HUES48 (cell line): ENCODE results near the gene UBXN6.

Source experiments
- H3K27ac ChIP-seq: one replicate; pipeline ENCODE4 v1.7.0; 2013; ENCODE audit warnings: low read depth, low read length, inconsistent platforms
- H3K27me3 ChIP-seq: 2 replicates; pipeline ENCODE4 v1.6.1; 2013; ENCODE audit warnings: mild to moderate bottlenecking, low read length; ENCODE audit not compliant: control insufficient read depth, insufficient read depth
- H3K36me3 ChIP-seq: 2 replicates; pipeline ENCODE4 v1.6.1; 2013; ENCODE audit warnings: low read length; ENCODE audit not compliant: control insufficient read depth, insufficient read depth
- H3K4me1 ChIP-seq: 2 replicates; pipeline ENCODE4 v1.6.1; 2013; ENCODE audit warnings: mild to moderate bottlenecking, low read length; ENCODE audit not compliant: control insufficient read depth, insufficient read depth
- H3K4me3 ChIP-seq: 2 replicates; pipeline ENCODE4 v1.5.1; 2013; ENCODE audit warnings: mild to moderate bottlenecking, low read depth, low read length
- H3K9ac ChIP-seq: 2 replicates; pipeline ENCODE4 v1.6.1; 2013; ENCODE audit warnings: mild to moderate bottlenecking, low read depth, low read length, moderate library complexity
- H3K9me3 ChIP-seq: 2 replicates; pipeline ENCODE4 v1.6.1; 2013; ENCODE audit warnings: low read length; ENCODE audit not compliant: control insufficient read depth, insufficient read depth

The UBXN6 gene

DNA sequence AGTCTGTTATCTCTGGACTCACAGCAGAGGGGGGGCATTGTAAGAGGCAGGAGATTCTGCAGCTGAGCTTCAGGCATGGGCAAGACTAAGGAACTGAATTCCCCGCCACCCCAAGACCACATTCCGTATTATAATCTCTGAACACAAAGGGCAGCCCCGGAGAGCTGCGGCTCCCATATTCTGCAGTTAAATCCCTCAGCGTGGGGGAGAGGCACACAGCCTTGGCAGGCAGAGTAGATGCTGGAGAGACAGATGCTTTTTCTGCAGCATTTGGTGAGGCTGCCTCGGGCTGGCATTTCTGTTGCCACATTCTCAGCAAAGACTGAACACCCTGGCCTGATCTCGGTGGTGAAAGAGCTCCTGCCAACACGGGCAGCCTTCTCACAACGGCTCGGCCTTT is 42.2 kb downstream of the UBXN6 start:
- no peaks in the 10 kb centered on the region for H3K27me3 ChIP-seq
- H3K36me3 ChIP-seq = peaks cover 84% of the 10 kb centered on the region
- peak overlapping the region; percentile 86 for H3K27ac ChIP-seq
- H3K9ac ChIP-seq = no peak overlapping the region
- peaks cover 24% of the 10 kb centered on the region for H3K4me1 ChIP-seq
- no peaks in the 10 kb centered on the region for H3K9me3 ChIP-seq
- peak overlapping the region; percentile 6 for H3K4me3 ChIP-seq

DNA sequence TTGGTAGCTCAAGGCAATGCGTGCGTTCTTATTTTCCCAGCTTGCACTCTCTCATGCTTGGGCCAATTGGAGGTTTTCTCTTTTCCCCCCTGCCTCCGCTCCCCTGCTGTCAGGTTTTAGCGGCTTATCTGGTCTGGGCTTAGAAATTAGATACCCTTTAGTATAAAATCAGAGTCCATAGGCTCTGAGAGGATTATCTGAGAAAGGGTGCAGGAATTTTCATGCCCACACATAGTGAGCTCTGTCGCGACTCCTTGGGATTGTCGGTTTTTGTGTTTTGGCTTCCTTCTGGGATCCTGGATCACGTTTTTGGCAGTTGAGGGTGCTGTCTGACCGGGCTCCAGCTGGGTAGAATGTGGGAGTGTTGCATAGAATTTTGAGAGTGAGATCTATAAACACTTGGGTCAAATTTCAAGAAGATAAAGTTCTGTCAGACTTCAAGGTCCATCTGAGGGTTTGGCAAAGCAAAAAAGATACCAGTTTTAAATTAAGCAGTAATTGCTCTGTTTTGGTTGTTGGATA is 42.7 kb downstream of the UBXN6 start:
- Histone ChIP-seq H3K9me3 (no peaks in the 10 kb centered on the region), H3K9ac (no peak overlapping the region), H3K27ac (peak overlapping the region; percentile 86), H3K4me1 (peaks cover 26% of the 10 kb centered on the region), H3K36me3 (peaks cover 85% of the 10 kb centered on the region), H3K4me3 (peak overlapping the region; percentile 6), H3K27me3 (no peaks in the 10 kb centered on the region)

DNA sequence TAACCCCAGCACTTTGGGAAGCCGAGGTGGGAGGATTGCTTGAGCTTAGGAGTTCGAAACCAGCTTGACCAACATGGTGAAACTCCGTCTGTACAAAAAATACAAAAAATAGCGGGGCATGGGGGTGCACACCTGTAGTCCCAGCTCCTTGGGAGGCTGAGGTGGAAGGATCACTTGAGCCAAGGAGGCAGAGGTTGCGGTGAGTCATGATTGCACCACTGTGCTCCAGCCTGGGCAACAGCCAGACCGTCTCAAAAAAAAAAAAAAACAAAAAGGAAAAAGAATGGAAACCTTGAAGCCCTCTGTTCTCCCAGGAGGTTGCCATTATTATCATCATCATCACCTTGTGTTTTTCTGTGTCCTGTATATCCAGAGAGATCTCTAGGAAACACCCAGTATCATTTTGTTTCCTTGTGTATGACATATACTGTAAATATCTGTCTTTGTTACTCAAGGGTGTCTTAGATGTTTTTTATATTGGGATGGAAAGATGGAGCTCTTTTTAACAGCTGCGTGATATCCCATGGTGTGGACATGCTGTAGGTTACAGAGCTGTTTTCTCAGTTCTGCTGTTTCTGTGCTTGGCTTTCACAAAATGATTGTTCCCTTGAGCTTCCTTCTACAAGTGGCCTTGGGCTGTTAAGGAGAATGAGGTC is 43.3 kb downstream of the UBXN6 start:
- no peak overlapping the region for H3K9ac ChIP-seq
- peak overlapping the region; percentile 86 for H3K27ac ChIP-seq
- H3K4me3 ChIP-seq = no peak overlapping the region
- H3K27me3 ChIP-seq = no peaks in the 10 kb centered on the region
- no peaks in the 10 kb centered on the region for H3K9me3 ChIP-seq
- H3K4me1 ChIP-seq = peaks cover 32% of the 10 kb centered on the region
- H3K36me3 ChIP-seq = peaks cover 85% of the 10 kb centered on the region

DNA sequence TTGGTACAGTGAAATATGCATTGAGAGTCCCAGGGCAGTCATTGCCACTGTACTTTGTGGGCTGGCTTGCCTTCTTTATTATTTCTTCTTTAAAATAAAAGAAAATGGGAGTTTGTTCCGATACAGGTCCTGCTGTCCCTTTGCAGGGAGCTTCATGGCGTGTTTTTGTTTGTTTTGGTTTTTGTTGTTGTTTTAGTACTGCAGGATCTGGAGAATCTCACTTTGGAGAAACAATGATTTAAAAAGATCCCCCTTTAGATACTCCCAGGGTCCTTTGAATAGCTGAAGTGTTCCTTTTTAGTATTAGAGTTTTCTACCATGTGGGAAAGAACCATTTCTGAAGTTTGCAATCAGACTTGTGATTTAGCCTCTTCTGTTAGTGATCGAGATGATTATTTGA is 44.0 kb downstream of the UBXN6 start:
- H3K36me3 ChIP-seq = peaks cover 84% of the 10 kb centered on the region
- H3K4me1 ChIP-seq = peaks cover 38% of the 10 kb centered on the region
- peak overlapping the region; percentile 86 for H3K27ac ChIP-seq
- no peaks in the 10 kb centered on the region for H3K9me3 ChIP-seq
- no peaks in the 10 kb centered on the region for H3K27me3 ChIP-seq
- no peak overlapping the region for H3K9ac ChIP-seq
- no peak overlapping the region for H3K4me3 ChIP-seq

DNA sequence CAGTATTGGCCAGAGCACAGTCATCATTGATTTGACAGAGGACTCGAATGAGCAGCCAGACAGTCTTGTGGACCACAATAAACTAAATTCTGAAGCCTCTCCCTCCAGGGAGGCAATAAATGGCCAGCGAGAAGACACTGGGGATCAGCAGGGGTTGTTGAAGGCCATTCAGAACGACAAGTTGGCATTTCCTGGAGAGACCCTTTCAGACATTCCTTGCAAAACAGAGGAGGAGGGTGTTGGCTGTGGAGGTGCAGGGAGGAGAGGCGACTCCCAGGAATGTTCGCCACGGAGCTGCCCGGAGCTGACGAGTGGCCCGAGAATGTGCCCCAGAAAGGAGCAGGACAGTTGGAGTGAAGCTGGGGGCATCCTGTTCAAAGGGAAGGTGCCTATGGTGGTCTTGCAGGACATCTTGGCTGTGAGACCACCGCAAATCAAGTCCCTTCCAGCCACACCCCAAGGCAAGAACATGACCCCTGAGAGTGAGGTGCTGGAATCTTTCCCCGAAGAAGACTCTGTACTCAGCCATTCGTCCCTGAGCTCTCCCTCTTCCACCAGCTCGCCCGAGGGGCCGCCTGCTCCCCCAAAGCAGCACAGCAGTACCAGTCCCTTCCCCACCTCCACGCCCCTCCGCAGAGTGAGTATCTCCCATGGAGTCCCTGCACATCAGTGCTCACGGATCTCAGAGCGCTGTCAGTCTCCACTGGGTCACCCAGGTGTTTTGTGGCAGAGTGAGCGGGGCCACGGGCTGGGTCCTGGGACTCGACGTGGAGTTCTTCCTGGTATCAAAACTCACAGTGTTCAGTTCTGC is 48.3 kb downstream of the UBXN6 start:
- no peaks in the 10 kb centered on the region for H3K9me3 ChIP-seq
- no peaks in the 10 kb centered on the region for H3K27me3 ChIP-seq
- peak overlapping the region; percentile 93 for H3K27ac ChIP-seq
- H3K4me1 ChIP-seq = peaks cover 30% of the 10 kb centered on the region
- H3K36me3 ChIP-seq = peaks cover 81% of the 10 kb centered on the region
- peak overlapping the region; percentile 63 for H3K9ac ChIP-seq
- no peak overlapping the region; the same call in 1 of the 2 replicates for H3K4me3 ChIP-seq

DNA sequence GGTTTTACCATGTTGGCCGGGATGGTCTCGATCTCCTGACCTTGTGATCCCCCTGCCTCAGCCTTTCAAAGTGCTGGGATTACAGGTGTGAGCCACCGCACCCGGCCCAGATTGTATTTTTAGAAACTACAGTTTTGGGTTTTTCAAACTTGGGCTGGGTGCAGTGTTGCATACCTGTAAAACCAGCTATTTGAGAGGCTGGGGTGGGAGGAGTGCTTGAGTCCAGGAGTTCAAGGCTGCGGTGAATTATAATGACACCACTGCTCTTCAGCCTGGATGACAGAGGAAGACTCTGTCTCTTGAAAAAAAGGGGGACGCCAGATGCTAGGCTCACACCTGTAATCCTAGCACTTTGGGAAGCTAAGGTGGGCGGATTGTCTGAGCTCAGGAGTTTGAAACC is 51.0 kb downstream of the UBXN6 start:
- H3K27ac ChIP-seq = peak overlapping the region; percentile 44
- H3K36me3 ChIP-seq = peaks cover 59% of the 10 kb centered on the region

DNA sequence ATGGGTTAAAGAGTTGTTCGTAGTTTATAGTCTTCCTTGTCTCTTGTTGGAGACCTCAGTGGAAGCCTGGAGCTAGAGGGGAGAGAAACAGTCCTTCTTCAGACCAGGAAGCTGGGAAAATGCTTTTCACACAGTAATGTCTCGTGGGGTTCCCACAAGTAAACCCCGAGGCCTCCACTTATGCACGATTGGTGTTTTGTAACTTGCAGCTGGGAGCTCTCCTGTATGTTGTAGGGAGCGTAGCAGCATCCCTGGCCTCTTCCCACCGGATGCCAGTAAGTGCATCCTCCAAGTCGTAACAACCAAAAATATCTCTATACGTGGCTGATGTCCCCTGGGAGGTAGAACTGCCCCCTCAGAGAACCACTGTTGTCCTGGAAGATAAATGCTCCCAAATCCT is 51.6 kb downstream of the UBXN6 start:
- H3K4me3 ChIP-seq = no peak overlapping the region
- no peaks in the 10 kb centered on the region for H3K9me3 ChIP-seq
- H3K27ac ChIP-seq = peak overlapping the region; percentile 14
- peaks cover 54% of the 10 kb centered on the region for H3K36me3 ChIP-seq
- no peak overlapping the region for H3K9ac ChIP-seq
- peaks cover 25% of the 10 kb centered on the region for H3K4me1 ChIP-seq
- H3K27me3 ChIP-seq = no peaks in the 10 kb centered on the region

More for the DNA sequence above, 51.0 kb downstream of the UBXN6 start:
- H3K4me1 ChIP-seq = peaks cover 25% of the 10 kb centered on the region
- no peaks in the 10 kb centered on the region for H3K27me3 ChIP-seq
- H3K4me3 ChIP-seq = no peak overlapping the region
- no peaks in the 10 kb centered on the region for H3K9me3 ChIP-seq
- H3K9ac ChIP-seq = no peak overlapping the region

DNA sequence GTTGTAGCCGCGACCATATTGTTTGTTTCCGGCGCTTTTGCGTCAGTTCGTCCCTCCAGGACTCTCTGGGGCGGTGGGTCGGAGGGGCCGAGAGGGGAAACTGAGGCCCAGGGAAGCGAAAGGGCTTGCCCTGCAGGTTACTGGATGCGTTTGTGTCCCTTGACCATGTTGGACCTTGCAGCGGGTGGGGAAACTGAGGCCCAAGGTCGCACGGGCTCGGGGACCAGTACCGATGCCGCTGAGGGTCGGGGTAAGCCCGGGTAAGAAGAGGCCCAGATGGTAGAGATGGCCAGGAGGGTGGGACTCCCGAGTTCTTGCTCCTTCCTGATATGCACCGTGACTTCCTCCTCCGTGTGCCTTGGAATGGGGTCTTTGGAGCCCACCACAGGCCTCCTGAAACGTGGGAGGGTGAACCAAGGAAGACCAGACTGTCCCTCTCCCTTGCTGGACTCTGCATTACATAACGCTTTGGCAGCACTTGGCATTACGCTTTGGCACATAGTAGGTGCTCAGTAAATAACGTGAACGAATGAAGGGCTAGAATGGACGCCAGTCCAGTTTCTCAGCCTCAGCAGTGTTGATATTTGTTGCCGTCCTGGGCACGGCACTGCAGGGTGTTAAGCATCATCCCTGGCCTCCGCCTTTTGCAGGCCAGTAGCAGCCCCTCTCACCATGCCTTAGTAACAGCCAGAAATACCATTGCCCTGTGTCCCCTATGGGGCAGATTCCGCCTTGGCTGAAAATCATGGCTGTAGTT is 54.4 kb downstream of the UBXN6 start:
- H3K9ac ChIP-seq = peak overlapping the region; percentile 95
- H3K36me3 ChIP-seq = peaks cover 29% of the 10 kb centered on the region
- peak overlapping the region; percentile 84 for H3K27ac ChIP-seq
- peaks cover 12% of the 10 kb centered on the region for H3K4me1 ChIP-seq
- H3K9me3 ChIP-seq = no peaks in the 10 kb centered on the region
- H3K4me3 ChIP-seq = peak overlapping the region; percentile 74
- H3K27me3 ChIP-seq = no peaks in the 10 kb centered on the region

DNA sequence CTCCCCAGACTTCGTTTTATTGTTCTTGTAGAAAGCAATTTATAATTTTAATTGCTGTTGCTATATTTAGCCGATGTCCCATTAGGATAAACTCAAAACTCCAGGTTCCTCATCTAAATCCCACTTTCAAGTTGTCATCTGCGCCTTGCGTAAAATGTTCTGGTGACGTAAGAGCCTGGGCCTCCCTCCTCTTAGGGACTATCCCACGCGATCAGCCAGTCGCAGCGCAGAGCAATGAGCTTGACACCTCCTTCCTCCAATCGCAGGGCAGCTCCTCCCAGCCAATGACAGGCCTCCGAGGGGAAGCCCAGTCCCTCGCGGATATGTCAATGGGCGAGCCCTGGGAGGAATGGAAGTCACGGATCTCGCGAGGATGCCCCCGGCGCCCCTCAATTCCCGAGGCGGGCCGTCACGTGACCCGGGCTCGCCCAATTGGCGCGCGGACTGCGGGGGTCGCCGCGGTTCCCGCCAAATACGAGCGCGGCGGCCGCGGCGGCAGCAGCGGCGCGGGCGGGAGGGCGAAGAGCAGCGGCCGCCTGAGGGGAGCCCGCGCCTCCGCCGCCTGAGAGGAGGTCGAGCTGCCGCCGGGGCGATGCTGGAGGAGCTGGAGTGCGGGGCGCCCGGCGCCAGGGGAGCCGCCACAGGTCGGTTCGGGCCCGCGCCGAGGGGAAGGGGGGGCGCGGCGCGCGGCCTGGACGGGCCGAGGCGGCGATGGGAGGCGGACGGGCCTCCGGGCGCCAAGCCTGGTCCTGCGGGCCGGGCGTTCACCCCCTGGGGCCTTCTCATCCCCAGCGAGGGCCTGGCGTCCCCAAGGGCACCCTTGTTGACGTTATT is 55.2 kb downstream of the UBXN6 start, which contains the start of gene CHAF1A:
Gene CHAF1A (plus strand): TSS at position 470 of the 834 bp plus-strand sequence. CDS start 123 bp downstream, at position 593.
- Histone ChIP-seq H3K27me3 (no peaks in the 10 kb centered on the region), H3K9ac (peak within 1 kb of the TSS; percentile 95), H3K27ac (peak within 1 kb of the TSS; percentile 84), H3K9me3 (no peaks in the 10 kb centered on the region), H3K4me3 (peak within 1 kb of the TSS; percentile 74), H3K4me1 (peaks cover 12% of the 10 kb centered on the region), H3K36me3 (peaks cover 28% of the 10 kb centered on the region)

DNA sequence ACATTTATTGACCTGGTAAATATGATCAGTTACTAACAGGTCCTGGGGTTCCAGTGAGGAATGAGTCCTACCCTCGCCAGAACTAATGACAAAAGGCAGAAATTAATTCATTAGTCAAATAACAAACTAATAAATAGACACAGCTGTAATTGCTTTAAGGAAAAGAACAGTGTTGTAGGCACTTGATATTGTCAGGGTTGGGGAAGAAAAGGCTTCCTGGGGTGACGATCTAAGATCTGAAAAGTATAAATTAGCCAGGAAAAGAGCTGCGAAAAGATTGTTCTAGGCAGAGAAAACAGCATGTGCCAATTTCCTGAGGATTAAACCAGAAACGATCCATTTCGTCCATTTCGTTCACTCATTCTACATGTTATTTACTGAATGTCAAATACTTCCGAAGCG is 55.8 kb downstream of the UBXN6 start:
- Histone ChIP-seq H3K27me3 (no peaks in the 10 kb centered on the region), H3K36me3 (peaks cover 26% of the 10 kb centered on the region), H3K9ac (peak overlapping the region; percentile 7; the same call in 1 of the 2 replicates), H3K4me1 (peaks cover 12% of the 10 kb centered on the region), H3K4me3 (peak overlapping the region; percentile 59), H3K9me3 (no peaks in the 10 kb centered on the region), H3K27ac (peak overlapping the region; percentile 57)
